Loucy (cell line): ENCODE results near the gene PRKACA.
"Not testable (repeated sequence)": the region's sequence is repeated elsewhere in the genome, so short reads cannot be mapped to it uniquely, and the experiment has no call there.

ENCODE experiments used
- H2AFZ ChIP-seq: fragments of 200-600 bp; sonication (generic); 2 replicates; pipeline ENCODE4 v1.6.0; 2016; ENCODE audit warnings: antibody characterized with exemption, mild to moderate bottlenecking, low read length, moderate library complexity
- H3F3A ChIP-seq: fragments of 200-600 bp; 2 replicates; pipeline ENCODE4 v1.6.0; 2016; ENCODE audit warnings: antibody characterized with exemption, low read depth, mild to moderate bottlenecking
- H3K27me3 ChIP-seq: fragments of 200-600 bp; sonication (generic); 2 replicates; pipeline ENCODE4 v1.6.1; 2014; ENCODE audit warnings: low read length, mild to moderate bottlenecking; ENCODE audit not compliant: insufficient read depth, poor library complexity, severe bottlenecking
- H3K36me3 ChIP-seq: fragments of 200-600 bp; sonication (generic); 2 replicates; pipeline ENCODE4 v1.6.1; 2016; ENCODE audit warnings: low read length; ENCODE audit not compliant: insufficient read depth
- H3K4me1 ChIP-seq: fragments of 200-600 bp; sonication (generic); 2 replicates; pipeline ENCODE4 v1.5.1; 2014; ENCODE audit warnings: low read length, mild to moderate bottlenecking; ENCODE audit not compliant: insufficient read depth, poor library complexity, severe bottlenecking
- H3K4me2 ChIP-seq: fragments of 200-600 bp; sonication (generic); 2 replicates; pipeline ENCODE4 v1.6.0; 2014; ENCODE audit warnings: antibody characterized with exemption, low read length, low read depth, mild to moderate bottlenecking; ENCODE audit not compliant: poor library complexity, severe bottlenecking
- H3K4me3 ChIP-seq: fragments of 200-600 bp; sonication (generic); 2 replicates; pipeline ENCODE4 v1.5.1; 2014; ENCODE audit warnings: low read length, mild to moderate bottlenecking, mixed read lengths; ENCODE audit not compliant: poor library complexity, severe bottlenecking
- H3K79me2 ChIP-seq: fragments of 200-600 bp; sonication (generic); 2 replicates; pipeline ENCODE4 v1.6.1; 2014; ENCODE audit warnings: low read length; ENCODE audit not compliant: insufficient read depth
- H3K9ac ChIP-seq: fragments of 200-600 bp; sonication (generic); 2 replicates; pipeline ENCODE4 v1.6.0; 2014; ENCODE audit warnings: mild to moderate bottlenecking, low read depth, low read length, moderate library complexity; ENCODE audit not compliant: poor library complexity, severe bottlenecking
- H3K9me2 ChIP-seq: fragments of 200-600 bp; sonication (generic); replicated peaks from 2 replicates; pipeline ENCODE4 v1.6.1; 2016; ENCODE audit warnings: low read depth, low read length, mixed read lengths
- H3K9me3 ChIP-seq: fragments of 200-600 bp; sonication (generic); 2 replicates; pipeline ENCODE4 v1.6.1; 2014; ENCODE audit warnings: mild to moderate bottlenecking, antibody characterized with exemption, low read length, low read depth; ENCODE audit not compliant: insufficient read depth
- H4K20me1 ChIP-seq: fragments of 200-600 bp; sonication (generic); 2 replicates; pipeline ENCODE4 v1.6.0; 2014; ENCODE audit warnings: antibody characterized with exemption, low read length, mild to moderate bottlenecking; ENCODE audit not compliant: insufficient read depth, poor library complexity, severe bottlenecking
- EZH2phosphoT487 ChIP-seq: fragments of 200-600 bp; IDR thresholded peaks from 2 replicates; pipeline ENCODE4 v1.6.1; 2018; ENCODE audit warnings: antibody characterized with exemption, mild to moderate bottlenecking, moderate library complexity, borderline replicate concordance
- TF ChIP-seq, protein P1 (sequence below): fragments of 200-600 bp; sonication (generic); conservative IDR thresholded peaks from 2 replicates; pipeline ENCODE4 v1.5.1; 2014; ENCODE audit warnings: mild to moderate bottlenecking, antibody characterized with exemption, low read length

PRKACA gene

DNA sequence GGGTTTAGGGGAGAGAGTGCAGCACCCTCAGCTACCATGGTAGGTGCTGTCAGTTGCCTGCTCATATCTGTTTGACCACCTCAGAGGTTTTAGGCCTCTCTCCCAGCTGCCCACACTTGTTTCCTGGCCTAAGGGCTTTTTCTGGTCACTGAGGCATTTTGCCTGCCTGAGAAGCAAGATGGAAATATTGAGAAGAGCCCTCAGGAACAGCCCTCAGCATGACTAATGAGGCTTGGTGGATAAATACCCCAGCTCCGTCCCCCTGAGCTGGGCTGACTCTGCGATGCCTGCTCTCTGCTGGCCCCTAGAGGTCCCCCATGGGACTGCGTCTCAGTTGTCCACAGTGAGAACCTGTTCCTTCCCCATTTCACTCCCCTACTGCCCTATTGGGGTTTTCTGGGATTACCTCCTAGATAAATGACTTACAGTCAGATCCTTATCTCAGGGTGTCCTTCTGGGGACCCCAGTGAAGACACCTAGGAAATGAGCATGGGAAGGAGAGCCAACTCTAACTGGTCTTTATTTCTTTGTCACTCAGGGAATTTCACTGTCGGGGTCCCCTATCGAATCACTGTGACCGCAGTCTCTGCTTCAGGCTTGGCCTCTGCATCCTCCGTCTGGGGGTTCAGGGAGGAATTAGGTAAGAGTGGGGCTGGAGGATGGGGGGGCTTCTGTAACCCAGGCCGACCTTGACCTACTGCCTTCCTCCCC lies 69.0 kb downstream of the PRKACA start:
- TF ChIP-seq, protein P1, sequence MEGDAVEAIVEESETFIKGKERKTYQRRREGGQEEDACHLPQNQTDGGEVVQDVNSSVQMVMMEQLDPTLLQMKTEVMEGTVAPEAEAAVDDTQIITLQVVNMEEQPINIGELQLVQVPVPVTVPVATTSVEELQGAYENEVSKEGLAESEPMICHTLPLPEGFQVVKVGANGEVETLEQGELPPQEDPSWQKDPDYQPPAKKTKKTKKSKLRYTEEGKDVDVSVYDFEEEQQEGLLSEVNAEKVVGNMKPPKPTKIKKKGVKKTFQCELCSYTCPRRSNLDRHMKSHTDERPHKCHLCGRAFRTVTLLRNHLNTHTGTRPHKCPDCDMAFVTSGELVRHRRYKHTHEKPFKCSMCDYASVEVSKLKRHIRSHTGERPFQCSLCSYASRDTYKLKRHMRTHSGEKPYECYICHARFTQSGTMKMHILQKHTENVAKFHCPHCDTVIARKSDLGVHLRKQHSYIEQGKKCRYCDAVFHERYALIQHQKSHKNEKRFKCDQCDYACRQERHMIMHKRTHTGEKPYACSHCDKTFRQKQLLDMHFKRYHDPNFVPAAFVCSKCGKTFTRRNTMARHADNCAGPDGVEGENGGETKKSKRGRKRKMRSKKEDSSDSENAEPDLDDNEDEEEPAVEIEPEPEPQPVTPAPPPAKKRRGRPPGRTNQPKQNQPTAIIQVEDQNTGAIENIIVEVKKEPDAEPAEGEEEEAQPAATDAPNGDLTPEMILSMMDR: peak; percentile 96
- no peak for TF ChIP-seq EZH2phosphoT487
- Histone ChIP-seq H3K9ac (no peak overlapping the region), H3K36me3 (peaks cover 6% of the 10 kb centered on the region; the same call in 1 of the 2 replicates)

DNA sequence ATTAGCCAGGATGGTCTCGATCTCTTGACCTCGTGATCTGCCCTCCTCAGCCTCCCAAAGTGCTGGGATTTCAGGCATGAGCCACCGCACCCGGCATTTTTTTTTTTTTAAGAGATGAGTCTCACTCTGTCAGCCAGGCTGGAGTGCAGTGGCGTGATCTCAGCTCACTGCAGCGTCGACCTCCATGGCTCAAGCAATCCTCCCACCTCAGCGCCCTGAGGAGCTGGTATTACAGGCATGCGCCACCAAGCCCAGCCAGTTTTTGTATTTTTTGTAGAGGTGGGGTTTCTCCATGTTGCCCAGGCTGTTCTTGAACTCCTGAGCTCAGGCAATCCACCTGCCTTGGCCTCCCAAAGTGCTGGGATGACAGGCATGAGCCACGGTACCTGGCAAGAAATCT lies 69.7 kb downstream of the PRKACA start:
- H3K4me3 ChIP-seq, H3K36me3 ChIP-seq: not testable (repeated sequence)

More for the DNA sequence above, 69.0 kb downstream of the PRKACA start:
- no peaks in the 10 kb centered on the region for H3K9me3 ChIP-seq
- H4K20me1 ChIP-seq: no peaks in the 10 kb centered on the region
- H3K4me1 ChIP-seq: no peaks in the 10 kb centered on the region
- H3K9me2 ChIP-seq: no peaks in the 10 kb centered on the region
- no peaks in the 10 kb centered on the region for H3K79me2 ChIP-seq
- no peaks in the 10 kb centered on the region for H3F3A ChIP-seq
- no peak overlapping the region for H2AFZ ChIP-seq
- no peak overlapping the region for H3K4me3 ChIP-seq
- no peak overlapping the region for H3K4me2 ChIP-seq
- H3K27me3 ChIP-seq: no peaks in the 10 kb centered on the region

DNA sequence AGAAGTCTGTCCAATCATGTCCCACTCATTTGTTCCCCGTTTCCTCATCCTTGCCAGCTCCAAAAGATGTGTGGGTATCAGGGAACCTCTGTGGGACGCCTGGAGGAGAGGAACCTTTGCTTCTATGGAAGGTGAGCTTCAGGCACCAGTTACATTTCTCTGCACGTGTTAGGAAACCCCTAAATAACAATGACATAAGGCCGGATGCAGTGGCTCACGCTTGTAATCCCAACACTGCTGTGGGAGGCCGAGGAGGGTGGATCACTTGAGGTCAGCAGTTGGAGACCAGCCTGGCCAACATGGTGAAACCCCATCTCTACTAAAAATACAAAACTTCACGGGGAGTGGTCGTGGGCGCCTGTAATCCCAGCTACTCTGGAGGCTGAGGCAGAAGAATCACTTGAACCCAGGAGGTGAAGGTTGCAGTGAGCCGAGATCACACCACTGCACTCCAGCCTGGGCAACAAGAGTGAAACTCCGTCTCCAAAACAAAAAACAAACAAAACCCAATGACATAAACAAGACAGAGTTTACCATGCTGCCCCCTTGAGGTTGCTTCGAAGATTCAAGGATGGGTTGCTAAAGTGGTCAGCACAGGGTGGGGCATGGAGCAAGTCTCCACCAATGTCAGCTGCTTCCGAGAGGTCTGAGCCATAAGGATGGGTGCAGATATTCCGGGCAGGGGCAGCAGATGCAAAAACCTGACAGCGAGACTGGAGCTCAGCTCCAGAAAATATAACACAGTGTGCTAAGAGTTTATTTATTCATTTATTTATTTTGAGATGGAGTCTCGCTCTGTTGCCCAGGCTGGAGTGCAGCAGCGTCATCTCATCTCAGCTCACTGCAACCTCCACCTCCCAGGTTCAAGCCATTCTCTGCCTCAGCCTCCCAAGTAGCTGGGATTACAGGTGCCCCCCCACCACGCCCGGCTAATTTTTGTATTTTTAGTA lies 74.6 kb downstream of the PRKACA start:
- H3K79me2 ChIP-seq, H3K4me3 ChIP-seq, H3K4me2 ChIP-seq, H2AFZ ChIP-seq, H3K9me3 ChIP-seq, H4K20me1 ChIP-seq, H3K4me1 ChIP-seq, H3K27me3 ChIP-seq, H3K9ac ChIP-seq, H3F3A ChIP-seq, H3K36me3 ChIP-seq, H3K9me2 ChIP-seq: not testable (repeated sequence)
- TF ChIP-seq, protein P1: peak; percentile 64

More for the DNA sequence above, 69.7 kb downstream of the PRKACA start:
- H3K79me2 ChIP-seq, H4K20me1 ChIP-seq, H3K4me2 ChIP-seq, H3K9me3 ChIP-seq, H3K9me2 ChIP-seq, H3K4me1 ChIP-seq, H2AFZ ChIP-seq, H3K9ac ChIP-seq, H3K27me3 ChIP-seq, H3F3A ChIP-seq: not testable (repeated sequence)
